ENCODE data around the gene CRTC3.
"Not testable (repeated sequence)": the region's sequence is repeated elsewhere in the genome, so short reads cannot be mapped to it uniquely, and the experiment has no call there.

Gene CRTC3

DNA sequence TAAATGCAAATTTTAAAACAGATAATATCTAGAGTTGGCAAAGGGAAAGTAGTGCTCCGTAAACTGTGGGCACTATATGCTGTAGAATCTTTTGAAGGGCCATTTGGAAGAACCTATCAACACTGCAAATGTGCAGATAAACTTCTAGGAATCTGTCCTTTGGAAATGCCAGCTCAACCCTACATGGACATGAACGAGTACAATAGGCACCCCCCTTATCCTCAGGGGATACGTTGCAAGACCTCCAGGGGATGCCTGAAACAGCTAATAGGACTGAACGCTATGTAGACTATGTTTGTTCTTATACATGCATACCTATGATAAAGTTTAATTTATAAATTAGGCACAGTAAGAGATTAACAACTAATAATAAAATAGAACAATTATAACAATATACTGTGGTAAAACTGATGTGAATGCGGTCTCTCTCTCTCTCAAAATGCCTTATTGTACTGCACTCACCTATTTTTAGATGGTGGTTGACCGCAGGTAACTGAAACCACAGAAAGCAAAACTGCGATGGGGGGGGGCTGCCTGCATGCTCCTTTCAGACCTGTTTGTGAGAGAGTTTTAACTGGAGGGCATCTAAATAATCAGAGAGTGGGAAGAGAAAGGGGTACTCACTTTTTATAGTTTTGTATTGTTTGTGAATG lies 127.9 kb downstream of the CRTC3 start:
- H3K27ac ChIP-seq (ENCODE audit: low read depth, low read length); H3K4me3 ChIP-seq (ENCODE audit: low read depth in 1 of 2, low read length in 2 of 2); H3K9me3 ChIP-seq (ENCODE audit: control insufficient read depth in 1 of 2, low read length in 2 of 2); H3K36me3 ChIP-seq (ENCODE audit: control insufficient read depth in 1 of 2, insufficient read depth in 2 of 2, low read length in 2 of 2); H3K27me3 ChIP-seq (ENCODE audit: control insufficient read depth in 1 of 2, insufficient read depth in 2 of 2, low read length in 2 of 2); H3K9ac ChIP-seq (ENCODE audit: low read depth in 1 of 2, low read length in 2 of 2): not testable (repeated sequence)
- peaks cover 15 to 25% of the 10 kb centered on the region in 2 donors for H3K4me1 ChIP-seq (ENCODE audit: control insufficient read depth in 1 of 2, insufficient read depth in 2 of 2, low read length in 2 of 2)

DNA sequence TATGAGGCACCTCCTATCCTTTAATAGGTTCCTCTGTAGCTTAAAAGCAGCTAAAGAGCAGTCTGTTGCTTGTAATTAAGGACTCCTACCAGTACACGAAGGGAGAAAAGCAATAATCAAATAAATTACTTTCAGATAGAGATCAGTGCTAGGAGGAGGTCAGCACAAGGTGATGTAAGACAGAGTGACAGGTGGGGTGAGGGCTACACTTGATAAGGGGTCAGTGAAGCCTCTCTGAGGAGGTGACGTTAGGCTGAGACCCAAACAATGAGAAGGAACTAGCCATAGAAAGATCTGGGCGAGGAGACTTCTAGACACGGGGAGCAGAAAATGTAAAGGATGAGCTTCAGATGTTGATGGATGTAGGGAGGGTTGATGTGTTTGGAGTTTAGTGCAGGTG lies 129.8 kb downstream of the CRTC3 start:
- H3K27me3 ChIP-seq (ENCODE audit: control insufficient read depth in 1 of 2, insufficient read depth in 2 of 2, low read length in 2 of 2), result peaks cover 0 to 3% of the 10 kb centered on the region in 2 donors
- H3K4me3 ChIP-seq (ENCODE audit: low read depth in 1 of 2, low read length in 2 of 2), result no peak overlapping the region
- H3K36me3 ChIP-seq (ENCODE audit: control insufficient read depth in 1 of 2, insufficient read depth in 2 of 2, low read length in 2 of 2), result no peaks in the 10 kb centered on the region
- no peak overlapping the region for H3K9ac ChIP-seq (ENCODE audit: low read depth in 1 of 2, low read length in 2 of 2)
- no peaks in the 10 kb centered on the region for H3K9me3 ChIP-seq (ENCODE audit: control insufficient read depth in 1 of 2, low read length in 2 of 2)
- H3K4me1 ChIP-seq (ENCODE audit: control insufficient read depth in 1 of 2, insufficient read depth in 2 of 2, low read length in 2 of 2), result peaks cover 15 to 25% of the 10 kb centered on the region in 2 donors
- no peak overlapping the region for H3K27ac ChIP-seq (ENCODE audit: low read depth, low read length)

DNA sequence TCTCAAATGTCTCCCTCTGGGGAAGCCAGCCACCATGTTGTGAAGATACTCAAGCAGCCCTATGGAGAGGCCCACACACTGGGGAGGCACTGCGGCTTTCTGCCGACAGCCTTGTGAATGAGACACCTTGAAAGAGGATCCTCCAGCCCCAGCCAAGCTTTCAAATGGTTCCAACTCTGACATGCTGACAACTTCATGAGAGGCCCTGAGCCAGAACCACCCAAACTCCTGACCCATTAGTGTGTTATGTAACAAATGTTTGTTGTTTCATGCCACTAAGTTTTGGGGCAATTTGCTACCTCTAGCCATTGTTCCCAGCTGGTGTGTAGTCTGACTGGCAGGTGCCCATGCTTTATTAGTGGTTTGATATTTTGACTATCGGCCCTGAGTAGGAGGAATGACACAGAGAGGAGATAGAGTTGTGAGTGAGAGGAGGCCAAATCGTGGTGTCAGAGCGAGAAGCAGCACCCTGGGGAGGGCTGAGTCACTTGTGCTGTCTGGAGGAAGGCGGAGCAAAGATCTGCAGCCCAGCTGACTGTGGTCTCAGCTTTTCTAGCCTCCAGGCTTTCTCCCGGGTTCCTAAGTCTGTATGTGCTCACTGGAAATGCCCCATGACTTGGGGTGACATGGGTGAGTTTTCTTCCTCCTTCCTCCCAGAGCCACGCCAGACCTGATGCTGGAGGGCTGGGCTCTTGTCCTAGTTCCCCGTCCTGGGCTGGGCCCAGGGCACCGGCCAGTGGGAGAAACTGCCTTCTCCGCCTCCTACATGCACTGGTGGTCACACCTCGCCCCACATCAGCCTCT lies 130.7 kb downstream of the CRTC3 start:
- Histone ChIP-seq H3K9ac (ENCODE audit: low read depth in 1 of 2, low read length in 2 of 2) (no peak overlapping the region), H3K9me3 (ENCODE audit: control insufficient read depth in 1 of 2, low read length in 2 of 2) (no peaks in the 10 kb centered on the region), H3K36me3 (ENCODE audit: control insufficient read depth in 1 of 2, insufficient read depth in 2 of 2, low read length in 2 of 2) (no peaks in the 10 kb centered on the region), H3K27me3 (ENCODE audit: control insufficient read depth in 1 of 2, insufficient read depth in 2 of 2, low read length in 2 of 2) (peaks cover 0 to 3% of the 10 kb centered on the region in 2 donors), H3K4me3 (ENCODE audit: low read depth in 1 of 2, low read length in 2 of 2) (peak overlapping the region in 1 of 2 donors; percentile 42), H3K4me1 (ENCODE audit: control insufficient read depth in 1 of 2, insufficient read depth in 2 of 2, low read length in 2 of 2) (peaks cover 15 to 29% of the 10 kb centered on the region in 2 donors), H3K27ac (ENCODE audit: low read depth, low read length) (no peak overlapping the region)

DNA sequence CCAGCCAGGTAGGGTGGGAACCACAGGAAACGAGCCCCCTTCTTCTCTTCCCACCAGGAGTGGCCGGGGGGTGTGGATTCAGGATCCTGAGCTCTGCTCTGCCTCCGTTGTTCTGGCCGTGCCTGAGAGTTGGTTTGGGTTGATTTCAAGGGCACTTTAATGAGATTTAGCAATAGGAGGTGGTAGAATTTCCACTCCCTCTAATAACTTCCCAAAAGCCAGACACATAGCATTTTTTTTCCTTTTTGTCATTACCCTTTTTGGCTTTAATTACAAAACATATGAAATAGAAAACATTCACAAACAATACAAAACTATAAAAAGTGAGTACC lies 131.2 kb downstream of the CRTC3 start:
- H3K9ac ChIP-seq (ENCODE audit: low read depth in 1 of 2, low read length in 2 of 2); H3K27me3 ChIP-seq (ENCODE audit: control insufficient read depth in 1 of 2, insufficient read depth in 2 of 2, low read length in 2 of 2); H3K36me3 ChIP-seq (ENCODE audit: control insufficient read depth in 1 of 2, insufficient read depth in 2 of 2, low read length in 2 of 2); H3K9me3 ChIP-seq (ENCODE audit: control insufficient read depth in 1 of 2, low read length in 2 of 2); H3K27ac ChIP-seq (ENCODE audit: low read depth, low read length): not testable (repeated sequence)
- peaks cover 15 to 31% of the 10 kb centered on the region in 2 donors for H3K4me1 ChIP-seq (ENCODE audit: control insufficient read depth in 1 of 2, insufficient read depth in 2 of 2, low read length in 2 of 2)
- H3K4me3 ChIP-seq (ENCODE audit: low read depth in 1 of 2, low read length in 2 of 2), result peak overlapping the region in 1 of 2 donors; percentile 42

DNA sequence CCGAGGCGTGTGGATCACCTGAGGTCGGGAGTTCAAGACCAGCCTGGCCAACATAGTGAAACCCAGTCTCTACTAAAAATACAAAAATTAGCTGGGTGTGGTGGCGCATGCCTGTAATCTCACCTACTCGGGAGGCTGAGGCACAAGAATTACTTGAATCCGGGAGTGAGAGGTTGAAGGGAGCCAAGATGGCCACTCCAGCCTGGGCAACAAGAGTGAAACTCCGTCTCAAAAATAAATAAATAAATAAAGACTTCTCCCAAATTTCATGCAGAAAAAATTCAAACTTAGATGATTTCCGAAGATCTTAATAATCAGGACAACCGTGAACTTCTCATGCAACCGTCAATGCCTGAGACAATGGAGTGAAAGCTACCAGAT lies 134.3 kb downstream of the CRTC3 start:
- not testable (repeated sequence) for H3K9me3 ChIP-seq (ENCODE audit: control insufficient read depth in 1 of 2, low read length in 2 of 2); H3K36me3 ChIP-seq (ENCODE audit: control insufficient read depth in 1 of 2, insufficient read depth in 2 of 2, low read length in 2 of 2); H3K4me3 ChIP-seq (ENCODE audit: low read depth in 1 of 2, low read length in 2 of 2); H3K27me3 ChIP-seq (ENCODE audit: control insufficient read depth in 1 of 2, insufficient read depth in 2 of 2, low read length in 2 of 2); H3K9ac ChIP-seq (ENCODE audit: low read depth in 1 of 2, low read length in 2 of 2); H3K27ac ChIP-seq (ENCODE audit: low read depth, low read length)
- H3K4me1 ChIP-seq (ENCODE audit: control insufficient read depth in 1 of 2, insufficient read depth in 2 of 2, low read length in 2 of 2), result peaks cover 16 to 33% of the 10 kb centered on the region in 2 donors

DNA sequence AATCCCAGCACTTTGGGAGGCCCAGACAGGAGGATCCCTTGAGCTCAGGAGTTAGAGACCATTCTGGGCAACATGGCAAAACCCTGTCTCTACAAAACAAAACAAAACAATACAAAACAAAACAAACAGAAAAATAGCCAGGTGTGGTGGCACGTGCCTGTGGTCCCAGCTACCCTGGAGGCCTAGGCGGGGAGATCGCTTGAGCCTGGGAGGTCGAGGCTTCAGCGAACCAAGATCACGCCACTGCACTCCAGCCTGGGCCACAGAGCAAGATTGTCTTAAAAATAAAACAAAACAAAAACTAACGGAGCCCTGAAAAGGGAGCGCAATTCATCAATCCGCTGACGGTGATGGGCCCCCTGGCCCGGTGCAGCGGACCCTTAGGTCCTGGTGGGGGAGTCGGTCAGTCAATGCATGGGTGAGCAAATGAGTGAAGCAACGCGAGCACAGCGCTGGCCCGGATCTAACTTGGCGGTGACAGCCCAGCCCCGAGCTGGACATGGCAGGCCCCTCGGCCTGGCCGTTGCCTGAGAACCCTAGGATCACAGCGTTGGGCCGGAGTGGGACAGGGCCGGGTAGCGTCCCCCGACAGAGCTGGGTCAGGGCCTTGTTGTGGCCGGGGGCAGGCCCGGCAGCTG lies 135.0 kb downstream of the CRTC3 start:
- no peaks in the 10 kb centered on the region for H3K36me3 ChIP-seq (ENCODE audit: control insufficient read depth in 1 of 2, insufficient read depth in 2 of 2, low read length in 2 of 2)

DNA sequence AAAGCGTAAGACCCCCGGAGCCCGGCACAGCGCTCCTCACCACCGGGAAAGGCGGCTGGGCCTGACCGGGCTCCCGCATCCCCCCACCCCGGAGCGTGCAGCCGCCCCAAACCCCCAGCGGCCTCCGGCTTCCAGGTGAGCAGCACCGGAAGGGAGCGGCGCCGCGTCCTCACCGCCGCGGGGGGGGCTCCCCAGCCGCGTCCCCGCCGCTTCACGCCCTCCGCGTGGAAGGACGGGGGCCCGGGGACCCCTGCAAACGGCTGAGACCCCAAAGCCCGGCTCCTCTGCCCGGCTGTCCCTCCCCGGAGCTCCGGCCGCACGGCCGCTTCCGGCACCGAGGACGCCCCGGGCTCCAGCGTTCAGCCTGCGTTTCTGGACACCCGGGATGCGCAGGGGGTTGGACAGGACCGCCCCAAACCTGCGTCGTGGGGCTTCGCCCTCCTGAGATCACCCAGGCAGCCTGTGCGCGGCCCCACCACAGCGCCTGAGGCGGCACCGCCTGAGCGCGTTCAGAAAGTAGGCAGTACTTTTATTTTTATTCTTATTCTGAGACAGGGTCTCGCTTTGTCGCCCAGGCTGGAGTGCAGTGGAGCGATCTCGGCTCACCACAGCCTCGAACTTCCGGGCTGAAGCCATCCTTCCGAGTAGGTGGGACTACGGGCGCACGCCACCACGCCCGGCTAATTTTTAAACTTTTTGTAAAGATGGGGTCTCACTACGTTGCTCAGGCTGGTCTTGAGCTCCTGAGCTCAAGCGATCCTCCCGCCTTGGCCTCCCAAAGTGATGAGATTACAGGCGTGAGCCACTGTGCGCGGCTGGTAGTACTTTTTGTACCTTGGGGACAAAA lies 135.8 kb downstream of the CRTC3 start:
- peaks cover 0 to 3% of the 10 kb centered on the region in 2 donors for H3K27me3 ChIP-seq (ENCODE audit: control insufficient read depth in 1 of 2, insufficient read depth in 2 of 2, low read length in 2 of 2)
- H3K27ac ChIP-seq (ENCODE audit: low read depth, low read length), result peak overlapping the region; percentile 75
- no peaks in the 10 kb centered on the region for H3K9me3 ChIP-seq (ENCODE audit: control insufficient read depth in 1 of 2, low read length in 2 of 2)
- H3K4me3 ChIP-seq (ENCODE audit: low read depth in 1 of 2, low read length in 2 of 2), result peak overlapping the region; percentile 72 to 79
- peaks cover 11 to 27% of the 10 kb centered on the region in 2 donors for H3K4me1 ChIP-seq (ENCODE audit: control insufficient read depth in 1 of 2, insufficient read depth in 2 of 2, low read length in 2 of 2)
- peak overlapping the region; percentile 63 to 84 for H3K9ac ChIP-seq (ENCODE audit: low read depth in 1 of 2, low read length in 2 of 2)
- no peaks in the 10 kb centered on the region for H3K36me3 ChIP-seq (ENCODE audit: control insufficient read depth in 1 of 2, insufficient read depth in 2 of 2, low read length in 2 of 2)

More for the DNA sequence above, 135.0 kb downstream of the CRTC3 start:
- Histone ChIP-seq H3K27ac (ENCODE audit: low read depth, low read length) (peak overlapping the region; percentile 75), H3K9me3 (ENCODE audit: control insufficient read depth in 1 of 2, low read length in 2 of 2) (no peaks in the 10 kb centered on the region), H3K27me3 (ENCODE audit: control insufficient read depth in 1 of 2, insufficient read depth in 2 of 2, low read length in 2 of 2) (peaks cover 0 to 3% of the 10 kb centered on the region in 2 donors), H3K9ac (ENCODE audit: low read depth in 1 of 2, low read length in 2 of 2) (peak overlapping the region; percentile 63 to 84), H3K4me3 (ENCODE audit: low read depth in 1 of 2, low read length in 2 of 2) (peak overlapping the region; percentile 72 to 79), H3K4me1 (ENCODE audit: control insufficient read depth in 1 of 2, insufficient read depth in 2 of 2, low read length in 2 of 2) (peaks cover 16 to 33% of the 10 kb centered on the region in 2 donors)

DNA sequence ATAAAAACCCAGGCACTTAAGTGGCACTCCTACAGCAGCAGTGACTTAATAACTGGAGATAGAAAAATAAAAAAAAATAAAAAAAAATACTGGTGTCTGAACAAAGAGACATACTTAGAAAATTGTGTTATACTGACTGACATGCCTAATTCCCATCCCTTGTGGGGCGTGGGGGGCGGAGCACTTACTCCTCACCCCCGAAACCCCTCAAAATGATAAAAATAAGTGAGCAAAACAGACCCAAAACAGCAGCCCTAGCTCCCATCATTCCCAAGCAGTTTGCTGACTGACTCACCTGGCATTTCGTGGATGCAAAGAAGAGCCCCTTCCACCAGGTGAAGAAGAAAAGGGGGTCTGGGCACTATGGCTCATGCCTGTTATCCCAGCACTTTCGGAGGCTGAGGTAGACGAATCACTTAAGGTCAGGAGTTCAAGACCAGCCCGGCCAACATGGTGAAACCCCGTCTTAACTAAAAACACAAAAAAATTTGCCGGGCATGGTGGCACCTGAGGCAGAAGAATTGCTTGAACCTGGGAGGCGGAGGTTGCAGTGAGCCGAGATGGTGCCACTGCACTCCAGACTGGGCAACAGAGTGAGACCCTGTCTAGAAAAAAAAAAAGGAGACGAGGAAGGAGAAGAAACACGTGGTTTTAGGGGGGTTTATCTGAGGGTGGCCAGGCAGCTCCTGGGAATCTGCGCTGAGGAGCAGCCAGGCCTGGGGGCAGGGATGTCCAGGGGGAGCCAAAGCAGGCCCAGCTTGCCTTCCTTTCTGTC lies 136.6 kb downstream of the CRTC3 start:
- no peak overlapping the region for H3K27ac ChIP-seq (ENCODE audit: low read depth, low read length)
- peak overlapping the region; percentile 72 to 79 for H3K4me3 ChIP-seq (ENCODE audit: low read depth in 1 of 2, low read length in 2 of 2)
- H3K9me3 ChIP-seq (ENCODE audit: control insufficient read depth in 1 of 2, low read length in 2 of 2), result no peaks in the 10 kb centered on the region
- no peaks in the 10 kb centered on the region for H3K36me3 ChIP-seq (ENCODE audit: control insufficient read depth in 1 of 2, insufficient read depth in 2 of 2, low read length in 2 of 2)
- H3K4me1 ChIP-seq (ENCODE audit: control insufficient read depth in 1 of 2, insufficient read depth in 2 of 2, low read length in 2 of 2), result peaks cover 6 to 22% of the 10 kb centered on the region in 2 donors
- H3K27me3 ChIP-seq (ENCODE audit: control insufficient read depth in 1 of 2, insufficient read depth in 2 of 2, low read length in 2 of 2), result peaks cover 0 to 3% of the 10 kb centered on the region in 2 donors
- peak overlapping the region in 1 of 2 donors; percentile 84 for H3K9ac ChIP-seq (ENCODE audit: low read depth in 1 of 2, low read length in 2 of 2)

DNA sequence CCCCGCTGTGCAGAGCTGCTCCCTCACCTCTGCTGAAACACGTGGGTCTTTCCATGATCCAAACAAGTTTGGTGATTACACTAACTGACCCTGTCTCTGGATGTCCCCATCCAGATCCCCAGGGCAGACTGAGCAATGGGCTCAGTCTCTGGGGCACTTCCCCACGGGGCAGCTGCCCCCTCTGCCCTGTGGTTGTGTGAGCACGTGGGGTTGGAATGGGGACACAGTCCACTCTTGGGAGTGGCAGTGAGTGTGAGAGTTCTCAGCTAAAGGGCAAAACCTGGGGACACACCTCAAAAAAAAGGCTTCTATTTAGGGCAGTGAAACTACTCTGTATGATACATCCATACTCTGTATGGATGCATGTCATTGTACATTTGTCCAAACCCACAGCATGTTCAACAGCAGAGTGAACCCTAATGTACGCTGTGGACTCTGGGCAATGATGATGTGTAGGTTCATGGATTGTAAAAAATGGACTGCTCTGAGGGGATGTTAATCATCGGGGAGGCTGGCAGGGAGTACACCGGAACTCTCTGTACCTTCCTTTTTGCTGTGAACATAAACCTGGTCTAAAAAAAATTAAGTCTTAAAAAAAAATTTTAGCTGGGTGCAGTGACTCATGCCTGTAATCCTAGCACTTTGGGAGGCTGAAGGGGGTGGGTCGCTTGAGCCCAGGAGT lies 137.5 kb downstream of the CRTC3 start:
- no peak overlapping the region for H3K9ac ChIP-seq (ENCODE audit: low read depth in 1 of 2, low read length in 2 of 2)
- no peak overlapping the region for H3K4me3 ChIP-seq (ENCODE audit: low read depth in 1 of 2, low read length in 2 of 2)
- H3K4me1 ChIP-seq (ENCODE audit: control insufficient read depth in 1 of 2, insufficient read depth in 2 of 2, low read length in 2 of 2), result peaks cover 6 to 15% of the 10 kb centered on the region in 2 donors
- no peaks in the 10 kb centered on the region for H3K36me3 ChIP-seq (ENCODE audit: control insufficient read depth in 1 of 2, insufficient read depth in 2 of 2, low read length in 2 of 2)
- peaks cover 0 to 3% of the 10 kb centered on the region in 2 donors for H3K27me3 ChIP-seq (ENCODE audit: control insufficient read depth in 1 of 2, insufficient read depth in 2 of 2, low read length in 2 of 2)
- H3K27ac ChIP-seq (ENCODE audit: low read depth, low read length), result no peak overlapping the region
- no peaks in the 10 kb centered on the region for H3K9me3 ChIP-seq (ENCODE audit: control insufficient read depth in 1 of 2, low read length in 2 of 2)

All from duodenal mucosa (tissue), 2 donors.